HCT116 (cell line): ENCODE results near the gene NKPD1.
A peak's percentile ranks its signal among the peaks of the same experiment; 100 is the strongest.

ENCODE experiments used
- CTCF ChIP-seq, 3 experiments: fragments of 200-600 bp in 1 of 3; sonication (generic) in 1 of 3; IDR thresholded peaks in 2 of 3; conservative IDR thresholded peaks in 1 of 3; 2 replicates each; pipeline ENCODE4 v1.5.1; 2012 to 2017; ENCODE audit warnings: low read depth in 2 of 3, low read length in 2 of 3, antibody characterized with exemption in 1 of 3, borderline replicate concordance in 1 of 3, control low read depth in 1 of 3, mild to moderate bottlenecking in 1 of 3, mixed read lengths in 1 of 3, mixed run types in 1 of 3, moderate library complexity in 1 of 3; ENCODE audit not compliant: insufficient read depth in 1 of 3
- POLR2AphosphoS5 ChIP-seq: IDR thresholded peaks from 2 replicates; pipeline ENCODE4 v1.6.1; 2011; ENCODE audit warnings: mild to moderate bottlenecking, low read depth, low read length, moderate library complexity
- SP1 ChIP-seq: IDR thresholded peaks from 2 replicates; pipeline ENCODE4 v1.6.1; 2012; ENCODE audit warnings: low read depth
- TF ChIP-seq, protein P1 (sequence below): IDR thresholded peaks from 2 replicates; pipeline ENCODE4 v1.6.1; 2012; ENCODE audit warnings: low read depth

DNA sequence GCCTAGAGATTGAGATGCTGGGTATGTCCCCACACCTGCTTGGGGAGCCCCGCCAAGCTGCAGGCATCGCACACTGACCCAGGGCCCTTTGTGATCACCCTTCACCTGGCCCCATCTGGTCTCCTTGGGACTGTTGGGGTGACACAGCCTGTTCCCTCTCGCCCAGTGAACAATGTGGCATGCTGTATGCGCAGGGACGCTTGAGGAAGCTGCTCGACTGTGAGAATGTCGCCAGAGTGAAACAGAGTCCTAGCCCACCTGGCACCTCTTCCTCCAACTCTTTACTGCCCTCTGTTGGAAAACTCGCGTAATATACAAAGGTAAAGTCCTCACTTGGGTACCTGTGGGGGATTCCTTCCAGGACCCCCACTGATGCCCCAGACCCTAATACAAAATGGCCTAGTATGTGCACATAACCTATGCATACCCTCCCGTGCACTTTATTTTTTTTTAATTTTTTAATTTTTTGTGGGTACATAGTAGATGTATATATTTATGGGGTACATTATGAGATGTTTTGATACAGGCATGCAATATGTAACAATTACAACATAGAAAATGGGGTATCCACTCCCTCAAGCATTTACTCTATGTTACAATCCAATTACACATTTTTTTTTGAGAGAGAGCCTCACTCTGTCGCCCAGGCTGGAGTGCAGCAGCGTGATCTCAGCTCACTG, 26.8 kb upstream of the NKPD1 start:
- TF ChIP-seq, protein P1, sequence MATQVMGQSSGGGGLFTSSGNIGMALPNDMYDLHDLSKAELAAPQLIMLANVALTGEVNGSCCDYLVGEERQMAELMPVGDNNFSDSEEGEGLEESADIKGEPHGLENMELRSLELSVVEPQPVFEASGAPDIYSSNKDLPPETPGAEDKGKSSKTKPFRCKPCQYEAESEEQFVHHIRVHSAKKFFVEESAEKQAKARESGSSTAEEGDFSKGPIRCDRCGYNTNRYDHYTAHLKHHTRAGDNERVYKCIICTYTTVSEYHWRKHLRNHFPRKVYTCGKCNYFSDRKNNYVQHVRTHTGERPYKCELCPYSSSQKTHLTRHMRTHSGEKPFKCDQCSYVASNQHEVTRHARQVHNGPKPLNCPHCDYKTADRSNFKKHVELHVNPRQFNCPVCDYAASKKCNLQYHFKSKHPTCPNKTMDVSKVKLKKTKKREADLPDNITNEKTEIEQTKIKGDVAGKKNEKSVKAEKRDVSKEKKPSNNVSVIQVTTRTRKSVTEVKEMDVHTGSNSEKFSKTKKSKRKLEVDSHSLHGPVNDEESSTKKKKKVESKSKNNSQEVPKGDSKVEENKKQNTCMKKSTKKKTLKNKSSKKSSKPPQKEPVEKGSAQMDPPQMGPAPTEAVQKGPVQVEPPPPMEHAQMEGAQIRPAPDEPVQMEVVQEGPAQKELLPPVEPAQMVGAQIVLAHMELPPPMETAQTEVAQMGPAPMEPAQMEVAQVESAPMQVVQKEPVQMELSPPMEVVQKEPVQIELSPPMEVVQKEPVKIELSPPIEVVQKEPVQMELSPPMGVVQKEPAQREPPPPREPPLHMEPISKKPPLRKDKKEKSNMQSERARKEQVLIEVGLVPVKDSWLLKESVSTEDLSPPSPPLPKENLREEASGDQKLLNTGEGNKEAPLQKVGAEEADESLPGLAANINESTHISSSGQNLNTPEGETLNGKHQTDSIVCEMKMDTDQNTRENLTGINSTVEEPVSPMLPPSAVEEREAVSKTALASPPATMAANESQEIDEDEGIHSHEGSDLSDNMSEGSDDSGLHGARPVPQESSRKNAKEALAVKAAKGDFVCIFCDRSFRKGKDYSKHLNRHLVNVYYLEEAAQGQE: no peak
- TF ChIP-seq CTCF (IDR thresholded peaks at IDR 0.05 in 2 of 3, conservative IDR thresholded peaks at IDR 0.05 in 1 of 3; ENCODE audit: borderline replicate concordance in 1 of 3, insufficient read depth in 1 of 3, low read depth in 2 of 3, low read length in 2 of 3): peak; percentile 53 to 70 (median 67); a peak in 5 of 6 replicates
- TF ChIP-seq POLR2AphosphoS5: no peak
- no peak for TF ChIP-seq SP1
